PC-9 (cell line): ENCODE results near the gene PRDM16. TPM values are rescaled to one million over a fixed set of nuclear protein-coding genes. Genes with fewer than 3 reads are reported as not detected.
"Not testable (repeated sequence)": the region's sequence is repeated elsewhere in the genome, so short reads cannot be mapped to it uniquely, and the experiment has no call there.

Source experiments
- BruUV-seq: library from RNA; stranded (reverse); fragments of 400-500 nt; replicated peaks from 2 replicates; lab custom pipeline; 2021; lab: Mats Ljungman, UMichigan
- CTCF ChIA-PET: fragments of 300-600 bp; sonication (Branson Sonifier 250); formaldehyde crosslinking; loops from one replicate; lab custom pipeline; 2022; ENCODE audit warnings: antibody characterized with exemption; lab: Charles Lee
- POLR2A ChIA-PET: fragments of 300-600 bp; sonication (Branson Sonifier 250); formaldehyde crosslinking; loops from one replicate; lab custom pipeline; 2022; ENCODE audit warnings: antibody characterized with exemption; ENCODE audit not compliant: unreplicated experiment; lab: Charles Lee
- DNase-seq, 2 experiments: peaks; one replicate each; pipeline versions ENCODE4 v3.0.0 to v3.0.0-alpha.2; 2015 to 2022; ENCODE audit warnings: mixed read lengths in 1 of 2
- H2AFZ ChIP-seq: fragments of 200-600 bp; sonication (generic); 2 replicates; pipeline ENCODE4 v1.8.1; 2017; ENCODE audit warnings: antibody characterized with exemption
- H3F3A ChIP-seq: fragments of 200-600 bp; sonication (generic); 2 replicates; pipeline ENCODE4 v1.8.1; 2017; ENCODE audit warnings: antibody characterized with exemption, mild to moderate bottlenecking, low read depth; ENCODE audit not compliant: insufficient read depth
- H3K27ac ChIP-seq: fragments of 200-600 bp; sonication (generic); 2 replicates; pipeline ENCODE4 v1.6.1; 2016; ENCODE audit warnings: mixed run types
- H3K27me3 ChIP-seq: fragments of 200-600 bp; sonication (generic); 2 replicates; pipeline ENCODE4 v1.6.1; 2016; ENCODE audit warnings: low read depth, mixed run types; ENCODE audit not compliant: insufficient read depth
- H3K36me3 ChIP-seq: fragments of 200-600 bp; sonication (generic); 2 replicates; pipeline ENCODE4 v1.6.1; 2016; ENCODE audit warnings: low read depth, mixed run types
- H3K4me1 ChIP-seq: fragments of 200-600 bp; sonication (generic); replicated peaks from 2 replicates; pipeline ENCODE4 v1.6.1; 2016; ENCODE audit warnings: mixed run types; ENCODE audit not compliant: insufficient read depth
- H3K4me2 ChIP-seq: fragments of 200-600 bp; sonication (generic); 2 replicates; pipeline ENCODE4 v1.6.1; 2017; ENCODE audit warnings: mixed run types
- H3K4me3 ChIP-seq: fragments of 200-600 bp; sonication (generic); 2 replicates; pipeline ENCODE4 v1.6.1; 2016; ENCODE audit warnings: mixed run types
- H3K79me2 ChIP-seq: fragments of 200-600 bp; sonication (generic); 2 replicates; pipeline ENCODE4 v1.6.1; 2017; ENCODE audit warnings: low read depth, mixed run types
- H3K9me2 ChIP-seq: fragments of 200-600 bp; sonication (generic); 2 replicates; pipeline ENCODE4 v1.8.1; 2017; ENCODE audit warnings: mild to moderate bottlenecking; ENCODE audit not compliant: insufficient read depth
- H3K9me3 ChIP-seq: fragments of 200-600 bp; sonication (generic); 2 replicates; pipeline ENCODE4 v1.8.1; 2016; ENCODE audit warnings: low read depth; ENCODE audit not compliant: insufficient read depth
- H4K20me1 ChIP-seq: fragments of 200-600 bp; sonication (generic); 2 replicates; pipeline ENCODE4 v1.8.1; 2017; ENCODE audit not compliant: insufficient read depth
- CTCF ChIP-seq: fragments of 200-600 bp; sonication (generic); conservative IDR thresholded peaks from 2 replicates; pipeline ENCODE4 v1.6.1; 2017; ENCODE audit warnings: mixed run types, antibody characterized with exemption, mild to moderate bottlenecking, moderate library complexity
- EZH2 ChIP-seq: fragments of 200-600 bp; sonication (generic); IDR thresholded peaks from 2 replicates; pipeline ENCODE4 v1.8.0; 2017; ENCODE audit warnings: antibody characterized with exemption, low read depth
- intact Hi-C: fragments of 100-400 bp; cut with micrococcal nuclease; formaldehyde crosslinking; loops from one replicate; pipeline ENCODE4 v1.10.0; 2022; ENCODE audit not compliant: unreplicated experiment
- total RNA-seq: library from RNA; stranded (reverse); gene quantifications from 2 replicates; pipeline ENCODE4 v1.2.3, GENCODE V29; 2021

Gene PRDM16
- total RNA-seq, 1 experiment from 2014 or later = not detected

DNA sequence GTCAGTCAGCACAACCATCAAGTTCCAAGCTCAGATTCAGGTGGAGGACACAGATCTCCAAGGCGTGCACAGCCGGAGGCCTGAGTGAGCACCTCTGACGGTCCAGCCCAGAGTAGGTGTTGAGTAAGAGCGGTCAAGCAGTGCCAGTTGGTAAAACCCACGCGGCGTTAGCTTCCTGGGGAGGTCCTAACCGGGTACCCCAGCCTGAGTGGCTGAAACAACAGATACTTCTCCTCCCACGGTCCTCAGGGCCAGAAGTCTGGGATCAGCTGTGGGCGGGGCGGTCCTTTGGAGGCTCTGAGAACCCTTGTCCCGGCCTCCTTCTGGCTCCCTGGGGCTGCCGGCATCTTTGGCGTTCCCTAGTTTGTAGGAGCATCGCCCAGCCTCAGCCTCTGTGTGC, 94.4 kb downstream of the PRDM16 start:
- no peak overlapping the region for H3K27ac ChIP-seq
- intact Hi-C loops = no loop called here
- H3K79me2 ChIP-seq = no peaks in the 10 kb centered on the region
- H3K4me2 ChIP-seq = no peak overlapping the region
- ChIA-PET POLR2A (no interaction called here), CTCF (no interaction called here)
- no peaks in the 10 kb centered on the region for H3K36me3 ChIP-seq
- no peaks in the 10 kb centered on the region for H4K20me1 ChIP-seq
- H2AFZ ChIP-seq = no peak overlapping the region
- H3F3A ChIP-seq = no peaks in the 10 kb centered on the region
- no peaks in the 10 kb centered on the region for H3K4me1 ChIP-seq
- TF ChIP-seq EZH2 = no peak
- TF ChIP-seq CTCF = no peak
- H3K9me3 ChIP-seq = no peaks in the 10 kb centered on the region
- no peak overlapping the region for H3K4me3 ChIP-seq
- peaks cover 44% of the 10 kb centered on the region for H3K27me3 ChIP-seq
- no peaks in the 10 kb centered on the region for H3K9me2 ChIP-seq
- BruUV-seq = no TSS peak
- no peak for DNase-seq

DNA sequence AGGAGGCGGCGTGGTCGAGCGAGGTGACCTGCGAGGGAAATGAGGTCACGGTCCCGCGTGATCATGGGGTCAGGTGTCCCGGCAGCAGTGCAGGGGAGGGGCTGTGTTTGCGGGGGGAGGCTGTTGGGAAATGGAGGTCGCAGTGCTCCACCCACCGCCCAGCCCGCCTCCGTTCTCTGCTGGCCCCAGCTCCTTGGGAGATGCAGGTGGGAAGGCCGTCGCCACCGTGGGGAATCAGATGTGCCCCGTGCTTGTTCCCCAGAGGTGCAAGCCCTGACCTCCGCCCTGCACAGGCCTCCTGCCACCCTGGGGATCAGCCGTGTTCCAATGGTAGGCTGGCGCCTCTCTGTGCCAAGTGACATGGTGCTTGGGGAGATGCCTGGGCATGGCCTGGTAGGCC, 95.7 kb downstream of the PRDM16 start:
- CTCF ChIA-PET = no interaction called here
- H3K27ac ChIP-seq = no peak overlapping the region
- no peaks in the 10 kb centered on the region for H3K79me2 ChIP-seq
- TF ChIP-seq EZH2 (no peak), CTCF (no peak)
- H2AFZ ChIP-seq = no peak overlapping the region
- no peaks in the 10 kb centered on the region for H3K4me1 ChIP-seq
- no TSS peak for BruUV-seq
- intact Hi-C loops = no loop called here
- peaks cover 43% of the 10 kb centered on the region for H3K27me3 ChIP-seq
- DNase-seq = no peak
- H3K4me2 ChIP-seq = no peak overlapping the region
- no peaks in the 10 kb centered on the region for H3K36me3 ChIP-seq
- H3F3A ChIP-seq = no peaks in the 10 kb centered on the region
- no peaks in the 10 kb centered on the region for H3K9me2 ChIP-seq
- H3K9me3 ChIP-seq = no peaks in the 10 kb centered on the region
- H4K20me1 ChIP-seq = no peaks in the 10 kb centered on the region
- POLR2A ChIA-PET = no interaction called here
- no peak overlapping the region for H3K4me3 ChIP-seq

GRCh38 chr1:3165189-3165588, 96.2 kb downstream of the PRDM16 start:
- H3K4me1 ChIP-seq, DNase-seq, BruUV-seq, H3K9me3 ChIP-seq, H3K79me2 ChIP-seq, H4K20me1 ChIP-seq, CTCF ChIA-PET, H3K9me2 ChIP-seq, H3K4me2 ChIP-seq, intact Hi-C loops, H3K27ac ChIP-seq, H3K4me3 ChIP-seq, H3F3A ChIP-seq, H3K36me3 ChIP-seq, POLR2A ChIA-PET, H2AFZ ChIP-seq: not testable (repeated sequence)
- H3K27me3 ChIP-seq = peaks cover 43% of the 10 kb centered on the region

DNA sequence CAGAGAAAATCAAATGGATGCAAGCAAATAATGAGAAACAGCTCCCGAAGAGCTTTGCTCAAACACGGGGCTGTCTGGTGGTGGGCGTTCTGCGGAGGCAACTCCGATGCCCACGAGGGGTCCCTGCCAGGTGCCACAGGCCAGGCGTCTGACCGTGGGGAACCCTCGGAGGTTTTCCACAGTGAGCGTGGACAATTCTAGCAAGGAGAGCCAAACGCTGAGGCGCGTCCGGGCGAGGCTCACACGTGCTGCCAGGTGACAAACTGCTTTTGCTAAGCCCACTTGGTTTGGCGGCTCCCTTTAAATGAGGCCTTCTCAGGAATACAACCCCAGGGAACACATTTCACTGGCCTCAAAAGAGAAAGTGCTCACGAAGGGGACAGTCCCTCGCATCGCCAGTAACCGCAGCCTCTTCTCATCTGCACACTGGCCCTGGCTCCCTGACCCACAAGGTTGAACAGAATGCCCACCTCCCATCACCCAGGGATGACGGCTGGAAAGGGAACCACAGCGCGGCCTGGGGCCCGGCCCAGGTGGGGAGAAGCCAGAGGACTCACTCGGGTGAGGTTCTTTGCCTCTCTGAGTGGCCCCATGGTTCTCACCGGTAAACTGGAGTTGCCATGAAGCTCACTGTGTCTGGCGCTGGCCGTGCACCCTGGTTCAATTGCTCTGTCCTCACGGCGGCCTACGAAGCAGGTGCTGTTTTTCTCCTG, 97.4 kb downstream of the PRDM16 start:
- H3K9me2 ChIP-seq = no peaks in the 10 kb centered on the region
- no peak overlapping the region for H3K4me2 ChIP-seq
- ChIA-PET POLR2A (no interaction called here), CTCF (no interaction called here)
- no peak overlapping the region for H2AFZ ChIP-seq
- DNase-seq = no peak
- H3F3A ChIP-seq = no peaks in the 10 kb centered on the region
- H3K9me3 ChIP-seq = no peaks in the 10 kb centered on the region
- peaks cover 43% of the 10 kb centered on the region for H3K27me3 ChIP-seq
- H3K4me1 ChIP-seq = no peaks in the 10 kb centered on the region
- no TSS peak for BruUV-seq
- no peaks in the 10 kb centered on the region for H3K79me2 ChIP-seq
- H3K4me3 ChIP-seq = no peak overlapping the region
- intact Hi-C loops = no loop called here
- no peaks in the 10 kb centered on the region for H3K36me3 ChIP-seq
- no peak overlapping the region for H3K27ac ChIP-seq
- TF ChIP-seq EZH2 = no peak
- TF ChIP-seq CTCF = no peak
- no peaks in the 10 kb centered on the region for H4K20me1 ChIP-seq
